Head of caudate nucleus (tissue), 42 donors: ENCODE results near the gene SLC16A8.
"Not testable (repeated sequence)": the region's sequence is repeated elsewhere in the genome, so short reads cannot be mapped to it uniquely, and the experiment has no call there.

Source experiments
- DNase-seq, 42 donors: peaks; one replicate each; pipeline versions ENCODE4 v3.0.0 to v3.0.0-alpha.2; 2020 to 2021; ENCODE audit warnings: mixed read lengths in 7 of 42
- intact Hi-C: fragments of 100-400 bp; cut with DNase I; formaldehyde crosslinking; loops from one replicate; pipeline ENCODE4 v1.15.0; 2022

The SLC16A8 gene

GRCh38 chr22:38083931-38084631 lies at the start of gene SLC16A8:
TSS of gene SLC16A8 (minus strand) at chr22:38084184. CDS start at chr22:38082873, 1,311 bp downstream.
- DNase-seq: no peak
- intact Hi-C loops: no loop called here

GRCh38 chr22:38133331-38133730 lies 49.3 kb upstream of the SLC16A8 start:
- DNase-seq: no peak
- intact Hi-C loops: no loop called here

GRCh38 chr22:38132794-38133193 lies 48.8 kb upstream of the SLC16A8 start:
- DNase-seq: no peak
- intact Hi-C loops: no loop called here

GRCh38 chr22:38132136-38132535 lies 48.2 kb upstream of the SLC16A8 start:
- intact Hi-C loops: no loop called here
- no peak for DNase-seq

- DNase-seq: no peak
- intact Hi-C loops: no loop called here
Measured at GRCh38 chr22:38131399-38131798, 47.4 kb upstream of the SLC16A8 start.

- no peak for DNase-seq
- intact Hi-C loops: no loop called here
Measured at GRCh38 chr22:38129856-38130255, 45.9 kb upstream of the SLC16A8 start.

GRCh38 chr22:38129021-38129420 lies 45.0 kb upstream of the SLC16A8 start:
- no peak for DNase-seq
- intact Hi-C loops: no loop called here

GRCh38 chr22:38127869-38128268 lies 43.9 kb upstream of the SLC16A8 start:
- DNase-seq: no peak
- intact Hi-C loops: no loop called here

- DNase-seq: no peak
- intact Hi-C loops: no loop called here
Measured at GRCh38 chr22:38126928-38127668, 43.1 kb upstream of the SLC16A8 start.

- peak in 38 of 42 donors; percentile 17 to 87 (median 62) for DNase-seq
- intact Hi-C loops: no loop called here
Measured at GRCh38 chr22:38125751-38126201, 41.8 kb upstream of the SLC16A8 start.

GRCh38 chr22:38125038-38125610 lies 41.1 kb upstream of the SLC16A8 start:
- intact Hi-C loops: no loop called here
- no peak for DNase-seq

- intact Hi-C loops: no loop called here
- DNase-seq: no peak
Measured at GRCh38 chr22:38124236-38124974, 40.4 kb upstream of the SLC16A8 start.

- no peak for DNase-seq
- intact Hi-C loops: no loop called here
Measured at GRCh38 chr22:38122616-38123015, 38.6 kb upstream of the SLC16A8 start.

- intact Hi-C loops: no loop called here
- DNase-seq: no peak
Measured at GRCh38 chr22:38120359-38121110, 36.6 kb upstream of the SLC16A8 start.

- intact Hi-C loops: loop anchor here (10.0 kb wide), 1 partner anchor 116 kb away; no protein-coding TSS in a partner anchor
- not testable (repeated sequence) for DNase-seq
Measured at GRCh38 chr22:38118747-38119146, 34.8 kb upstream of the SLC16A8 start.

GRCh38 chr22:38118182-38118581 lies 34.2 kb upstream of the SLC16A8 start:
- no peak for DNase-seq
- intact Hi-C loops: loop anchor here (10.0 kb wide), 1 partner anchor 117 kb away; no protein-coding TSS in a partner anchor

GRCh38 chr22:38117556-38117955 lies 33.6 kb upstream of the SLC16A8 start:
- not testable (repeated sequence) for DNase-seq

GRCh38 chr22:38115423-38116205 lies 31.6 kb upstream of the SLC16A8 start:
- DNase-seq: no peak
- intact Hi-C loops: loop anchor here (10.0 kb wide), 1 partner anchor 119 kb away; no protein-coding TSS in a partner anchor

More at GRCh38 chr22:38117556-38117955, 33.6 kb upstream of the SLC16A8 start:
- intact Hi-C loops: loop anchor here (10.0 kb wide), 1 partner anchor 117 kb away; no protein-coding TSS in a partner anchor
